Right lobe of liver (tissue), 6 donors: ENCODE data around the gene TLL2. TPM values are rescaled to one million over a fixed set of nuclear protein-coding genes. Genes with fewer than 3 reads are reported as not detected.

Experiments used
- ATAC-seq, 4 donors: fragments of 200-7000 bp; cut with Tn5 transposase; one replicate each; pipeline ENCODE4 v1.9.1; 2020; ENCODE audit warnings: mild to moderate bottlenecking in 4 of 4, moderate library complexity in 4 of 4
- DNase-seq, 3 donors: peaks; one replicate each; pipeline ENCODE4 v3.0.0-alpha.2; 2020
- H3K27ac ChIP-seq, 3 donors: fragments of 200-600 bp; one replicate each; pipeline ENCODE4 v1.8.0; 2022
- H3K27me3 ChIP-seq, 2 donors: fragments of 200-600 bp; one replicate each; pipeline ENCODE4 v1.8.0; 2022
- H3K36me3 ChIP-seq, 4 donors: fragments of 200-600 bp; sonication (generic) in 1 of 4; one replicate each; pipeline versions ENCODE4 v1.5.1 to v1.8.0; 2017 to 2022; ENCODE audit warnings: control low read depth in 1 of 4
- H3K4me1 ChIP-seq, 4 donors: fragments of 200-600 bp; sonication (generic) in 1 of 4; one replicate each; pipeline versions ENCODE4 v1.5.1 to v1.8.0; 2017 to 2022; ENCODE audit warnings: control low read depth in 1 of 4
- H3K4me3 ChIP-seq, 3 donors: fragments of 200-600 bp; one replicate each; pipeline ENCODE4 v1.8.0; 2022
- H3K9me3 ChIP-seq, 4 donors: fragments of 200-600 bp; sonication (generic) in 1 of 4; one replicate each; pipeline versions ENCODE4 v1.5.1 to v1.8.0; 2017 to 2022; ENCODE audit warnings: control low read depth in 1 of 4
- POLR2A ChIP-seq: fragments of 450-650 bp; IDR thresholded peaks from one replicate; pipeline ENCODE4 v1.6.1; 2017; ENCODE audit warnings: antibody characterized with exemption, mild to moderate bottlenecking
- WGBS: methylation state at CpG from one replicate; pipeline ENCODE4 v1.1.6; 2018; ENCODE audit warnings: low coverage, low lambda C conversion rate; ENCODE audit not compliant: insufficient coverage; ENCODE audit errors: missing lambda C conversion rate; 5-methylcytosine and 5-hydroxymethylcytosine counted together
- intact Hi-C, 2 donors: fragments of 100-400 bp; cut with DNase I; formaldehyde crosslinking; loops; one replicate each; pipeline versions ENCODE4 v1.11.2 to v1.14.1; 2022
- total RNA-seq, 6 experiments: library from RNA; depleted of rRNA in 2 of 6; stranded (reverse); fragments of >200 nt in 2 of 6; fragmentation: NEBNext Ultra II Directional in 3 of 6; extraction: Animal tissue kit (Norgen Biotek cat#: 25700) in 3 of 6; gene quantifications; one replicate each; pipeline versions ENCODE4 v1.1.0 to v1.2.4, GENCODE V29; 2016 to 2023
- TF ChIP-seq, protein P1 (sequence below), 4 donors: fragments of 200-600 bp in 3 of 4; fragments of 450-650 bp in 1 of 4; IDR thresholded peaks; one replicate each; pipeline versions ENCODE4 v1.5.1 to v1.8.0; 2016 to 2022; ENCODE audit warnings: antibody characterized with exemption in 4 of 4, mild to moderate bottlenecking in 2 of 4
- donor health status: DM: no; HTN: yes; CAD: no.
- donor health status: DM: no; HTN: no; CAD: no.
- donor health status: DM: no; HTN: no; CAD: no.
- donor health status: DM: no; HTN: yes; CAD: no.
- donor health status: DM: no; HTN: yes; CAD: no.

The TLL2 gene
- total RNA-seq, 6 experiments from 2014 or later: 0.11 to 0.14 TPM; not detected in 4

DNA sequence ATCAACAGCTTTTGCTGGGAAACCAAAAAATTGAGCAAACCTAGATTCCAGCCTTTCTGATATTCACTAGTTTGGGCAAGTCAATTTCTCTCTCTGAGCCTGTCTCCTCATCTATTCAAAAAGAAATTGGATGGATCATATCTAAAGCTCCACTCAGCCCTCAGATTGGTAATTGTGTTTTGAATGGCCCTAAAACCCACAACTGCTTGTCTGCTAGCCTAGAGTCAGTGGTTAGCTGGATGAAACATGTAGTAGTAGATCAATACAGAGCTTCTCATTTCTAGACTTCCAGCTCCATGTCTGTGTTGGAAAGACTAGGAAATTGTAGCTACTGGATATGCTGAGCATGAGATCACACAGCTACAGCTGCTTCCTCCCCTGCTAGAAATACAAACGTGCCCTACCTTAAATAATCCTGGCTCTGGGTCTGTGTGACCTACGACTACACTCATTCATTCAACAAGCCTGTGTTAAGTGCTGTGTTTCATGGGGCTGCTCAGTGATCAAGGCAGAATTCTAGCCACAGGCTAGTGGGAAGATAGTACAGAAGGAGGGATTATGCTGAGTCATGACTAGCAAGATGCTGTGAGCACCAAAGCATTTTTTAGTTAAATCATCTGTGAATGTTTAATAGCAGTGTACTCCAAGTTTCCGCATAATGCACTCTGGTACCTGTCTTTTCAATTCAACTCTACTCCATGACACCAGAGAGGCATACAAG lies 193.8 kb downstream of the TLL2 start:
- TF ChIP-seq, protein P1, sequence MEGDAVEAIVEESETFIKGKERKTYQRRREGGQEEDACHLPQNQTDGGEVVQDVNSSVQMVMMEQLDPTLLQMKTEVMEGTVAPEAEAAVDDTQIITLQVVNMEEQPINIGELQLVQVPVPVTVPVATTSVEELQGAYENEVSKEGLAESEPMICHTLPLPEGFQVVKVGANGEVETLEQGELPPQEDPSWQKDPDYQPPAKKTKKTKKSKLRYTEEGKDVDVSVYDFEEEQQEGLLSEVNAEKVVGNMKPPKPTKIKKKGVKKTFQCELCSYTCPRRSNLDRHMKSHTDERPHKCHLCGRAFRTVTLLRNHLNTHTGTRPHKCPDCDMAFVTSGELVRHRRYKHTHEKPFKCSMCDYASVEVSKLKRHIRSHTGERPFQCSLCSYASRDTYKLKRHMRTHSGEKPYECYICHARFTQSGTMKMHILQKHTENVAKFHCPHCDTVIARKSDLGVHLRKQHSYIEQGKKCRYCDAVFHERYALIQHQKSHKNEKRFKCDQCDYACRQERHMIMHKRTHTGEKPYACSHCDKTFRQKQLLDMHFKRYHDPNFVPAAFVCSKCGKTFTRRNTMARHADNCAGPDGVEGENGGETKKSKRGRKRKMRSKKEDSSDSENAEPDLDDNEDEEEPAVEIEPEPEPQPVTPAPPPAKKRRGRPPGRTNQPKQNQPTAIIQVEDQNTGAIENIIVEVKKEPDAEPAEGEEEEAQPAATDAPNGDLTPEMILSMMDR (IDR thresholded peaks at IDR 0.05): no peak
- TF ChIP-seq POLR2A: no peak
- DNase-seq (no peak), ATAC-seq (no peak)
- no peak overlapping the region for H3K4me3 ChIP-seq
- H3K36me3 ChIP-seq: no peaks in the 10 kb centered on the region
- H3K9me3 ChIP-seq: no peaks in the 10 kb centered on the region
- H3K4me1 ChIP-seq: no peaks in the 10 kb centered on the region
- intact Hi-C loops: no loop called here
- no peak overlapping the region for H3K27ac ChIP-seq
- no peaks in the 10 kb centered on the region for H3K27me3 ChIP-seq
- WGBS: 52% methylated on average over 3 of the region's 3 CpGs

- no peaks in the 10 kb centered on the region for H3K4me1 ChIP-seq
- no peak for TF ChIP-seq POLR2A
- TF ChIP-seq, protein P1 (IDR thresholded peaks at IDR 0.05): no peak
- intact Hi-C loops: no loop called here
- 59% methylated on average over 4 of the region's 4 CpGs for WGBS
- H3K9me3 ChIP-seq: no peaks in the 10 kb centered on the region
- H3K27ac ChIP-seq: no peak overlapping the region
- H3K27me3 ChIP-seq: no peaks in the 10 kb centered on the region
- DNase-seq: no peak
- no peak for ATAC-seq
- H3K36me3 ChIP-seq: no peaks in the 10 kb centered on the region
- no peak overlapping the region for H3K4me3 ChIP-seq
These were observed 196.5 kb downstream of the TLL2 start for GRCh38 chr10:96317067-96317833.

Other genes starting within 250 kb of the TLL2 start
- gene BLNK, start 242.4 kb downstream of the TLL2 start, total RNA-seq: 10 to 100 TPM in 5 of 6 experiments, 1 to 10 TPM in 1; 9.9 to 47.7 (median 20.9) TPM
- gene DNTT, start 209.5 kb downstream of the TLL2 start, total RNA-seq: not detected
- gene OPALIN, start 154.9 kb downstream of the TLL2 start, total RNA-seq: not detected
- 10 to 100 TPM; 45.0 to 96.6 (median 71.8) TPM for gene TM9SF3, start 73.1 kb upstream of the TLL2 start, total RNA-seq
- 100 to 1,000 TPM in 4 of 6 experiments, 10 to 100 TPM in 2; 36.2 to 197 (median 141) TPM for gene PIK3AP1, start 206.6 kb upstream of the TLL2 start, total RNA-seq